ENCODE results near the gene HSD3B7.
"Not testable (repeated sequence)": the region's sequence is repeated elsewhere in the genome, so short reads cannot be mapped to it uniquely, and the experiment has no call there.

The HSD3B7 gene

DNA sequence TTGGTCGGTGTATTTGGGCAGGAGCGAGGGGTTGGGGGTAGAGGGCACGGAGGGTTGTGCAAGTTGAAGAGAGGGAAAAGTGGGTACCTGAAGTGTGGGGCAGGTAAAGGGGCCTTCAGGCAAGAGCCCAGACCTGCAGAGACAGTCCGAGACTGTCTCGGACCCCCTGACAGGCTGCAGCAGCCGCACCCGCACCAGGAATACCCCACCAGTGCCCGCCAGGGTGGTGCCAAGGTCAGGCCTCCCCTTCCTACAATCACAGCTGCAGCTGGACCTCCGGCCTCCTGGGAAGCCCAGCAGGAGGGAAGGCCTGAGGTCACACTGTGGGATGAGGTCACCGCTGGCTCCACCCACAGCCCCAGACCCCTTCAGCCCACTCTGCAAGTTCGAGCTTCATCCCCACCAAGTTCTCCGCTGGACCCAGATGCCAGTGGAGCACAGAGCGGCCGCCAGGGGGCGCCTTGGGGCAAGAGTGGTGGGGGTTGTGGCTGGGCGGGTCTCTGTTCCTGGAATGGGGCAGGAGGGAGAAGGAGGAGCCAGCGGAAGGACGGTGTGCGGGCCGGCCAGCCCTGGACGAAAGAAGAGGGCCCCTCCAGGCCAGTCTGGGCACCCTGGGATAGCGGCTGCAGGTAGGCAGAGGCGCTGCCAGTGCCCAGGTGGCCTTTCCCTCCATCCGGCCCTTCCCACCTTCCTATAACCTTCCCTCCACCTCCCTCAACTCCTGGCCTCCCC lies at the start of gene HSD3B7:
Gene HSD3B7, plus strand, starts transcription at position 539 of the 732 bp plus-strand sequence. CDS start 452 bp downstream, outside the sequence.
- peak; percentile 89 for DNase-seq

DNA sequence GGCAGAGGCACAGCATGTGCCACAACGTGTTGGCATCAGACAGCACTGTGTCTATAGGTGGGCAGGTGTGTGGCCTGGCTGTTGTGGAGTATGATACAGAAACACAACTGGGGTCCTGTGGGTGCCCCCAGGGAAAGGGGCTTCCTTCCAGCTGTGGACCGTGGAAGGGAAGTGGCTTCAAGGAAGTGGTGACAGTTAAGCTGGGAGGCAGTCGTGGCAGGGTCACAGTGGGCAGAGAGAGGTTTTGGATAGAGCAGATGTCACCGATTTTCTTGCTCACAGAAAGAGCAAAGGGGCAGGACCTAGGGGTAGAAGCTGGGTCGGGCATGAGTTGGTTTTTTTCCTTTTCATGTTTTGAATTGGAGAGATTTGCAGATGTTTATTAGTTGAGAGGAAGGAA lies 47.3 kb upstream of the HSD3B7 start:
- no peak for DNase-seq

DNA sequence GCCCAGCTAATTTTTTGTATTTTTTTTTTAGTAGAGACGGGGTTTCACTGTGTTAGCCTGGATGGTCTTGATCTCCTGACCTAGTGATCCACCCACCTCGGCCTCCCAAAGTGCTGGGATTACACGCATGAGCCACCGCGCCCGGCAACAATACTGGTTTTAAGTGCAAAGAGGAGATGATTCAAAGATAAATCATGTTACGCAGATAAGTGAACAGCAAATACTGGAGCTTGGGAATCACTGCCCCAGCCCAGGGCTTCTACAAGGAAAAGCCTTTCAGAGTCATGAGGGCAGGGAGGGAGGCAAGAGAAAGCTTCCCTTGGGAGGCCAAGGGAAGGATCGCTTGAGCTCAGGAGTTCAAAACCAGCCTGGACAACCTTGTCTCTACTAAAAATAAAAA lies 45.4 kb upstream of the HSD3B7 start:
- DNase-seq: not testable (repeated sequence)

DNA sequence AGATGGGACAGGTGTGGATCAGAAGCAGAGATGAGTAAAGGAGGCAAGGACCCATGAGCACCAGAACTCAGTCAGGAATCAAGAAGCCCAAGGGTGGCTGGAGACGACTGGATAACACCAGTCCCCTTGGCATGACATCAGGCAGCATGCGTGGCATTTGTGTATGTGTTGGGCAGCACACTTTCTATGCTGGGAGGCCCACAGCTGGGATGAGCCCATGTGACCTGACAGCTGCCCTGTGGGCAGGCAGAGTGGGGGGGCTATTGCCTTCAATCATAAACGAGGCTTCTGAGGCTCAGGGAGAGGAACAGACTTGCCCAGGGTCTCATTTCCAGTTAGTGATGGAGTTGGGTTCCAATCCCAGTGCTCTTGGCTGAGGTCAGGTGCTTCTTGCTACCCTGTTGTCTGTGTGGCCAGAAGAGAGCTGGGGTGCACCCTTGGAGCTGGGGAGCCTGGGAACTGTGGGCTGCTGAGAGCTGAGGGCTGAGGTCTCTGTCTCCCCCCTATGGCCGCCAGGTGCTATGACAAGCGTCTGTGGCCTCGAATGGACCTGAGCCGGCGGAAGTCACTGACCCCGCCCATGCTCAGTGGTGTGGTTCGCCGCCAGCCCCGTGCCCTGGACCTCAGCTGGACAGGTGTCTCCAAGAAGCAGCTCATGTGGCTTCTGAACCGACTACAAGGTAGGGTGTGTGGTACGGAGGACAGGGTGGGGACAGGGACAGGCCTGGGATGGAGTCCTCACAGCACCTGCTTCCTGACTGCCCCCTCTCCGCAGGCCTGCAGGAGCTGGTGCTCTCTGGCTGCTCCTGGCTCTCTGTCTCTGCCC lies 43.2 kb upstream of the HSD3B7 start:
- peak; percentile 73 for DNase-seq

DNA sequence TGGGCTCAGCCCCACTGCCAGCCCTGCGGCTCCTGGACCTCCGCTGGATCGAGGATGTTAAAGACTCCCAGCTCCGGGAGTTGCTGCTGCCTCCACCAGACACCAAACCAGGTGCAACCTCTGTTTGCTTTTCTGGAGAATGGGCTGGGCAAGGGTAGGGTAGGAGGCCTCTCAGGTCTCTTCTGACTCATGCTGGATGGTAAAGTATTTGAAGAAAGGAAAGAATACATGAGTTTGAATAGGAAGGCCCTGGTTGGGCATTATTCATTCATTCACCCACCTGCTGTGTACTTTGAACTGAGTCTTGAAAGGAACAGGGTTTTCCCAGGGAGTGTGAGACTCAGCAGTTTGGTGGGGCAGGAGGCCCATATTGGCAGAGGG lies 42.6 kb upstream of the HSD3B7 start:
- DNase-seq: no peak

- DNase-seq: no peak
These were observed 40.7 kb upstream of the HSD3B7 start for GRCh38 chr16:30944352-30944751.

- no peak for DNase-seq
These were observed 38.1 kb upstream of the HSD3B7 start for GRCh38 chr16:30946671-30947540.

DNA sequence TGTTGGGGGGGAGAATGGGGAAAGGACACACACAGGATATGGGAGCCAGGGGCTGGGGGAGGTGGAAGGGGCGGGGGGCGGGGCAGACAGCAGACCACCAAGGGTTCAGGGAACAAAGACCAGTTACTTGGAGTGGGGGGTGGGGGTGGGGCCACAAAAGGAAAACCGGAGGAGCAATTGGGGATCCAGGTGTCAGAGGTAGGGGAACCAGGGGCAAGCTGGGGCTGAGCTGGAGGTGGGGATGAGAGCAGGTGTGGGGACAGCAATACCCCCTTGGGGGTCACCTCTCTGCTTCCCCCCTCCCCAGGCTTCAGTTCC lies 37.5 kb upstream of the HSD3B7 start:
- DNase-seq: no peak

GRCh38 chr16:30947859-30948666 lies 36.9 kb upstream of the HSD3B7 start:
- DNase-seq: no peak

DNA sequence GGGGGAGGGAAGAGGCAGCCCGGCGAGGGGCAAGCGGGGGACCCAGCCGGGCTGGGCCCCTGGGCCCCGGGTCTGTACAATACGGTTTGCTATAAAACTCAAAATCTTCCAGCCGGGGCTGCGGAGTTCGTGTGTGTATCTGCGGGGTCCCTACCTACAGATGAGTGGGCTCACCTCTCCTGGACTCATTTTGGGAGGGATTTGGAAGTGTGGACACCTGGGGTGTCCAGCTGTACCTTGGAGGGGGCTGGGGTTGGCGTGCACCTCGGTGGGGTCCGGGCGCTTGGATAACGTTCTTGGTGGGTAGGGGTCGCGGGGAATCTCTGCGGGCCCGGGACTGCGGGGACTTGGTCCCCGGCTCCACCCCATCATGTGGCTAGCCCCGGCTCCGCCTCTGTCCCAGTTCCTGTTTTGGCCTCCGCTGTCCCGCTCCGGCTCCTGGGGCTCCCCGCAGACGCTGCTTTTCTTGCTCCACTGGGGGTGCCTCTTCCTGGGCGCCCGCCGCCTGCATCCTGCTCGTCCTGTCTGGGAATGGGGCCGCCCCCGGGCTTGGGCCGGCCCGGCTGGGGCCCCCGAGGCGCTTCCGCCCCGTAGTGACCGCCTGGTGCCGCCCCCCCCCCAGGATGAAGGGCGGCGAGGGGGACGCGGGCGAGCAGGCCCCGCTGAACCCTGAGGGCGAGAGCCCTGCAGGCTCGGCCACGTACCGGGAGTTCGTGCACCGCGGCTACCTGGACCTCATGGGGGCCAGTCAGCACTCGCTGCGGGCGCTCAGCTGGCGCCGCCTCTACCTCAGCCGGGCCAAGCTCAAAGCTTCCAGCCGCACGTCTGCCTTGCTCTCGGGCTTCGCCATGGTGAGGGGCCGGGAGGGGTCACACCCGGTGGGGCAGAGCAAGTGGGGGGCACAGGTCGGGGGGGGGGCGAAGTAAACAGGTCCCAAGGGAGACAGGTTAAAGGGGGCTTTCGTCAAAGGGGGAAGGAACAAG lies 36.0 kb upstream of the HSD3B7 start, which contains the start of gene ORAI3:
Gene ORAI3, plus strand, starts transcription at position 402 of the 983 bp plus-strand sequence. Its CDS starts 222 bp downstream, at position 624.
- peak; percentile 62 for DNase-seq

DNA sequence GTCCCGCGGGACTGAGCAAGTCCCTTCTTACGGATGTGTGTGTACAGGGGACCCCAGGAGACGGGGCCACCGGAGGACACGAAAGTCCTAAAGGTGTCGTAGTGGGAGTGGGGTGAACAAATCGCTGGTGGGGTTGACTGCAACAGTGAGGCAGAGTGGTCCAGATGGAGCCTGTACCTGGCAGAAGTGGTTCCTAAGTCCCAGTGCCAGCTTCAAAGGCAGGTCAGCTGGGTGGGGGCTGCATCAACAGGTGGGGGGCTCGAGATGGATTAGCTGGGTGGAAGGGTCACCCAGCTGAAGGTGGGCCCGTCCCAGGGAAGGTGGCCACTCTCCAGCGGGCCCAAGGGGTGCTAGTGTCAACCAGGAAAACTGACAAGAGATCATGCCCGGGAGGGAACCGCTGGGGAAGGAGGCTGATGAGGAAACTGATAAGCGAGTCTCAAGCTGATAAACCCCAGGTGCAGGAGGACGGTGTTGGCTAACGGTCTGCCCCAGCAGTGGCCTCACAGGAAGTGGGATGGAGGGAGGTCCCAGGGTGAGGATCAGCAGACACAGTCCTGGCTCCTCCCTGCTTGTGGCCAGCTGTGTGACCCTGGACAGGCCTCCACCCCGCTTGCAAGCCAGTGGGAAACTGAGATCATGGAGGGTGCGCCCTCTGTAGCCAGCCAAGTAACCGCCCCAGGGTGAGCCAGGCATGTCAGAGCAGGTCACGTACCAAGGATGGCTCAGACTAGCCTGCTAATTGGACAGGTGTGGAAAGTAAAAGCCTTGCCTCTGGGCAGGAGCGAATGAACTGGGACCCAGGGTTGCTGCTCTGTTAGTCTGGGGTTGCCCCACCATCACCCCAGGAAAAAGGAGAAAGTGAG lies 35.1 kb upstream of the HSD3B7 start:
- peak; percentile 49 for DNase-seq

GRCh38 chr16:30950516-30951065 lies 34.4 kb upstream of the HSD3B7 start:
- DNase-seq: no peak

- DNase-seq: no peak
These were observed 33.8 kb upstream of the HSD3B7 start for GRCh38 chr16:30951193-30951592.

GRCh38 chr16:30951750-30952149 lies 33.3 kb upstream of the HSD3B7 start:
- DNase-seq: no peak

GRCh38 chr16:30953111-30953510 lies 31.9 kb upstream of the HSD3B7 start:
- DNase-seq: no peak

- DNase-seq: peak; percentile 72
These were observed 31.4 kb upstream of the HSD3B7 start for GRCh38 chr16:30953511-30954124.

DNA sequence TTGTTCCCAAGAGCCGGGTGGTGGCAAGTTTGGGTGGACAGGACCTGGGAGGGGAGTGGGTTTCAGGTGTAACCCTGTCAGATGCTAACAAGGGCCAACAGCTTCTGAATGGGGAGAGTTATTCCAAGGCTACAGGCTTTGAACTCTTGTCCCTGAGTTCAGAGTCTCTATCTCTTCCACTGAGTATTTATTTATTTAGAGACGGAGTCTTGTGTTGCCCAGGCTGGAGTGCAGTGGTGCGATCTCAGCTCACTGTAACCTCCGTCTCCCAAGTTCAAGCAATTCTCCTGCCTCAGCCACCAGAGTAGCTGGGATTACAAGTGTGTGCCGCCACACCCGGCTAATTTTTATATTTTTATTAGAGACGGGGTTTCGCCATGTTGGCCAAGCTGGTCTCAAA lies 30.0 kb upstream of the HSD3B7 start:
- no peak for DNase-seq

DNA sequence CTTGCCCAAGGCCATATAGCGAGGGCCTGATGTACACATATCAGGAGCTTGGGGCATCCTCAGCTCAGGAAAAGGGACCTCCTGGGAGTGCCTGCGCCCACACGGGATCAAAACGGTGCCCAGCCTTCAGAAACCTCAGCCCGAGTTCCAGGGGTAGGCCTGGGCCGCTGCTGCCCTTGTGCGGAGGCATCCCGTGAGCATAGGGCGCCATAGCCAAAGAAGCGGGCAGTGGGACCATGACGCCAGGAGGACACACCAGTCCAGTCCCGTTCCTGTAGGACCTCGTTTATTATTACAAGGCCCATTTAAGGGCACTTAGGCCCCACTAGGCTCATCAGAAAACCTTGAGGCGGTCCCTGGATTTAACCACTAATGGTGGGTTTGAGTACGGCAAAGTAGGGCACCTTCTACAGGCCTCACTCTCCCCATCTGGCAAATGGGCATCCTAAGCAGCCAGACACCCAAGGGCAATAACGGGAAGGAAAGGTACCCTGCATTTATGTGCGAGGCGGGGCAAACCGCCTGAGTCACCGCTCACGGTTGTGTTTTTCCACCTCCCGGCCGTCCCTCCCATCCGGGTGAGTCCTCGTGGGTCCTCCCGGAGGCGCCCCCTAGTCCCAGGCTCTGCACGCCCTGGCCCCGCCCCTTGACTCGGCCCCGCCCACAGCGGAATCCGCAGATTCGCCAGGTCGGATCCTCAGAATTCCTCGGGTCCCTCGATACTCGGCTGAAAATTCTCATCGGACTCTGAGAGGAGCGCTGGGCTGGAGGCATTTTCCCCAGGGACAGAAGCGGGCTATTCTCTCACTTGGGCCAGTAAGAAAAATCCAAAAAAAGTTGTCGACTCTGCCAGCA lies 28.2 kb upstream of the HSD3B7 start:
- peak; percentile 94 for DNase-seq
